Astrocyte (in vitro differentiated cells and primary cell): ENCODE results near the gene JPH3. TPM values are rescaled to one million over a fixed set of nuclear protein-coding genes. Genes with fewer than 3 reads are reported as not detected.
A peak's percentile ranks its signal among the peaks of the same experiment; 100 is the strongest.

ENCODE experiments used
- DNase-seq: peaks from one replicate; pipeline ENCODE4 v3.0.0-alpha.2; 2010; ENCODE audit warnings: low read depth
- FAIRE-seq: peaks from 2 replicates; lab custom pipeline; 2011; peaks lifted over from hg19 to GRCh38; lab: Jason Lieb, UNC
- H2AFZ ChIP-seq: 2 replicates; pipeline ENCODE4 v1.6.0; 2012; ENCODE audit warnings: low read depth, low read length, inconsistent platforms
- H3K27ac ChIP-seq: 2 replicates; pipeline ENCODE4 v1.5.1; 2011; ENCODE audit warnings: low read depth, low read length, inconsistent platforms
- H3K27me3 ChIP-seq: 2 replicates; pipeline ENCODE4 v1.6.0; 2011; ENCODE audit warnings: low read length, inconsistent platforms; ENCODE audit not compliant: insufficient read depth
- H3K36me3 ChIP-seq: 2 replicates; pipeline ENCODE4 v1.5.1; 2011; ENCODE audit warnings: low read length, inconsistent platforms; ENCODE audit not compliant: insufficient read depth
- H3K4me1 ChIP-seq: 2 replicates; pipeline ENCODE4 v1.5.1; 2011; ENCODE audit warnings: low read length, inconsistent platforms; ENCODE audit not compliant: insufficient read depth
- H3K4me2 ChIP-seq: 2 replicates; pipeline ENCODE4 v1.6.0; 2012; ENCODE audit warnings: low read length, inconsistent platforms
- H3K4me3 ChIP-seq: 2 replicates; pipeline ENCODE4 v1.5.1; 2011; ENCODE audit warnings: low read depth, mild to moderate bottlenecking, low read length, inconsistent platforms; ENCODE audit not compliant: insufficient read depth
- H3K79me2 ChIP-seq: 2 replicates; pipeline ENCODE4 v1.6.0; 2012; ENCODE audit warnings: mild to moderate bottlenecking, low read length, inconsistent platforms; ENCODE audit not compliant: insufficient read depth
- H3K9ac ChIP-seq: 2 replicates; pipeline ENCODE4 v1.6.0; 2012; ENCODE audit warnings: mild to moderate bottlenecking, low read length, inconsistent platforms
- H3K9me3 ChIP-seq: 2 replicates; pipeline ENCODE4 v1.5.1; 2012; ENCODE audit warnings: low read depth, mild to moderate bottlenecking, low read length, inconsistent platforms; ENCODE audit not compliant: insufficient read depth
- H4K20me1 ChIP-seq: 2 replicates; pipeline ENCODE4 v1.6.0; 2012; ENCODE audit warnings: low read length, inconsistent platforms; ENCODE audit not compliant: insufficient read depth
- H3K27ac Mint-ChIP-seq: one replicate; pipeline ENCODE4 v1.8.0; 2021; ENCODE audit warnings: mild to moderate bottlenecking, mixed read lengths; ENCODE audit not compliant: unreplicated experiment
- H3K27me3 Mint-ChIP-seq: one replicate; pipeline ENCODE4 v1.8.0; 2021; ENCODE audit warnings: low read depth, mixed read lengths; ENCODE audit not compliant: unreplicated experiment
- H3K36me3 Mint-ChIP-seq: one replicate; pipeline ENCODE4 v1.8.0; 2021; ENCODE audit warnings: low read depth, mixed read lengths; ENCODE audit not compliant: unreplicated experiment
- H3K4me1 Mint-ChIP-seq: one replicate; pipeline ENCODE4 v1.8.0; 2021; ENCODE audit warnings: low read depth, mixed read lengths; ENCODE audit not compliant: unreplicated experiment
- H3K4me3 Mint-ChIP-seq: one replicate; pipeline ENCODE4 v1.8.0; 2021; ENCODE audit warnings: mild to moderate bottlenecking, moderate library complexity, mixed read lengths; ENCODE audit not compliant: unreplicated experiment
- H3K9me3 Mint-ChIP-seq: one replicate; pipeline ENCODE4 v1.8.0; 2021; ENCODE audit warnings: mild to moderate bottlenecking, mixed read lengths; ENCODE audit not compliant: unreplicated experiment
- EZH2 ChIP-seq: IDR thresholded peaks from 2 replicates; pipeline ENCODE4 v1.6.1; 2012; ENCODE audit warnings: mild to moderate bottlenecking, low read length, inconsistent platforms; ENCODE audit not compliant: insufficient read depth
- total RNA-seq: library from RNA; stranded (reverse); gene quantifications from 2 replicates; pipeline ENCODE4 v1.2.1, GENCODE V29; 2021
- TF ChIP-seq, protein P1 (sequence below): IDR thresholded peaks from 2 replicates; pipeline ENCODE4 v1.5.1; 2011; ENCODE audit warnings: low read depth, mild to moderate bottlenecking, inconsistent platforms, low read length, moderate library complexity; ENCODE audit not compliant: insufficient read depth

The JPH3 gene
- total RNA-seq, 1 donor from 2014 or later: 8.6 TPM

DNA sequence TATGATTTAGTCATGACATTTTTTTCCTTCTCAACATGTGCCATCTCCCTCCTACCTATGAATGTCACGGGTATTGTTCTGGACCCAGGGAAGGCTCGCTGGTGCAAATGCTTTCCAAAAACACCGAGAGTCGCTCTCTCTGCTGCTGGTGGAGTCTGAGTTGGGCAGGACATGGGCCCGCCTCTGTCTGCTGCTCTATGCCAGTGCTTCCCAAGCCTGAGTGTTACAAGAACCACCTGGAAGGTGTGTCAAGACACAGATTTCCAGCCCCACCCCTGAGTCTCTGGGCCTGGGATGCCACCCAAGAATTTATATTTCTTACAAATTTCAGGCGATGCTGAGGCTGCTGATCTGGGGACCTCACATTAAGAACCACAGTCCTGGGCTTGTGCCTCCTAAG lies 9.1 kb downstream of the JPH3 start:
- H3K36me3 Mint-ChIP-seq: peaks cover 12% of the 10 kb centered on the region
- Histone ChIP-seq H3K79me2 (no peaks in the 10 kb centered on the region), H2AFZ (no peak overlapping the region), H3K36me3 (no peaks in the 10 kb centered on the region), H3K27ac (no peak overlapping the region), H3K27me3 (peaks cover 24% of the 10 kb centered on the region), H4K20me1 (no peaks in the 10 kb centered on the region), H3K4me2 (no peak overlapping the region), H3K9me3 (no peaks in the 10 kb centered on the region), H3K4me3 (no peak overlapping the region), H3K9ac (no peak overlapping the region), H3K4me1 (no peaks in the 10 kb centered on the region)
- no peaks in the 10 kb centered on the region for H3K4me1 Mint-ChIP-seq
- FAIRE-seq (no peak), DNase-seq (no peak)
- peaks cover 8% of the 10 kb centered on the region for H3K27me3 Mint-ChIP-seq
- no peak overlapping the region for H3K27ac Mint-ChIP-seq
- H3K9me3 Mint-ChIP-seq: no peaks in the 10 kb centered on the region
- no peak overlapping the region for H3K4me3 Mint-ChIP-seq
- TF ChIP-seq, protein P1, sequence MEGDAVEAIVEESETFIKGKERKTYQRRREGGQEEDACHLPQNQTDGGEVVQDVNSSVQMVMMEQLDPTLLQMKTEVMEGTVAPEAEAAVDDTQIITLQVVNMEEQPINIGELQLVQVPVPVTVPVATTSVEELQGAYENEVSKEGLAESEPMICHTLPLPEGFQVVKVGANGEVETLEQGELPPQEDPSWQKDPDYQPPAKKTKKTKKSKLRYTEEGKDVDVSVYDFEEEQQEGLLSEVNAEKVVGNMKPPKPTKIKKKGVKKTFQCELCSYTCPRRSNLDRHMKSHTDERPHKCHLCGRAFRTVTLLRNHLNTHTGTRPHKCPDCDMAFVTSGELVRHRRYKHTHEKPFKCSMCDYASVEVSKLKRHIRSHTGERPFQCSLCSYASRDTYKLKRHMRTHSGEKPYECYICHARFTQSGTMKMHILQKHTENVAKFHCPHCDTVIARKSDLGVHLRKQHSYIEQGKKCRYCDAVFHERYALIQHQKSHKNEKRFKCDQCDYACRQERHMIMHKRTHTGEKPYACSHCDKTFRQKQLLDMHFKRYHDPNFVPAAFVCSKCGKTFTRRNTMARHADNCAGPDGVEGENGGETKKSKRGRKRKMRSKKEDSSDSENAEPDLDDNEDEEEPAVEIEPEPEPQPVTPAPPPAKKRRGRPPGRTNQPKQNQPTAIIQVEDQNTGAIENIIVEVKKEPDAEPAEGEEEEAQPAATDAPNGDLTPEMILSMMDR: no peak
- TF ChIP-seq EZH2: no peak

DNA sequence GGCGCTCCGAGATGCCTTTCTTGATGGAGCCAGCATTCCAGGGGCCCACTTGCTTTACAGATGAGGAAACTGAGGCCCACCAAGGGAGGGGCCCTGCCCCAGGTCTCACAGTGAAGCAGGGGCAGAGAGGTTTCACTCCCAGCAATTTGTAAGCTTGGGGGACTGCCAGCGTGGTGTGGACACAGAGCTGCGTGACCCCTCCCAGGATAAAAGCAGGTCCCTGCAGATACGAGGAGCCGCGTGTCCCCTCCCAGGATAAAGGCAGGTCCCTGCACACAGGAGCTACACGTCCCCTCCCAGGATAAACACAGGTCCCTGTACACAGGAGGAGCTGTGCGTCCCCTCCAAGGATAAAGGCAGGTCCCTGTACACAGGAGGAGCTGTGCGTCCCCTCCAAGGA lies 11.7 kb downstream of the JPH3 start:
- no peak for DNase-seq
- no peak overlapping the region for H3K4me2 ChIP-seq
- Mint-ChIP-seq H3K36me3 (peaks cover 3% of the 10 kb centered on the region), H3K27ac (no peak overlapping the region), H3K4me3 (no peak overlapping the region), H3K4me1 (no peaks in the 10 kb centered on the region), H3K27me3 (no peaks in the 10 kb centered on the region), H3K9me3 (no peaks in the 10 kb centered on the region)
- no peak for FAIRE-seq
- H3K9me3 ChIP-seq: no peaks in the 10 kb centered on the region
- no peak overlapping the region for H3K27ac ChIP-seq
- no peaks in the 10 kb centered on the region for H3K36me3 ChIP-seq
- no peaks in the 10 kb centered on the region for H3K79me2 ChIP-seq
- TF ChIP-seq EZH2: no peak
- TF ChIP-seq, protein P1: no peak
- H3K9ac ChIP-seq: no peak overlapping the region
- H3K4me1 ChIP-seq: no peaks in the 10 kb centered on the region
- peaks cover 15% of the 10 kb centered on the region for H3K27me3 ChIP-seq
- no peaks in the 10 kb centered on the region for H4K20me1 ChIP-seq
- no peak overlapping the region for H2AFZ ChIP-seq
- H3K4me3 ChIP-seq: no peak overlapping the region

DNA sequence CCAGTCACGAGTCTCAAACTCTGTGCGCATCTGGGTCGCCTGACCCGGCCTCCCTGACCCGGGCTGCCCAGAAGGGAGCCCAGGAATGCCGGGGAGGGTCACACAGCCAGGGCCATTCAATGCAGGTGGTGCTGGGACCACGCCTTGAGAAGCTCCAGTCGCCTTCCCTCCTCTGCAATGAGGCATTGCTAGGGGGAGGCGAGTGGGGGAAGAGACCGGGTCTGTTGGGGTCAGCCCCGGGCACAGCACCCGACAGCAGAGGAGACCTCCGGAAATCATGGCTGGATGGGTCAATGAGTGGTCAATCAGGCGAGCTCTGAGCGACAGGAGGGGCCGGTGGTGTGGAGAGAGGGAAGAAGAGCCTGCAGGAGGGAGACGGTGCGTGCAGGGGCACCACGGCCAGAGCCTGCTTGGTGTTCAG lies 13.3 kb downstream of the JPH3 start:
- no peak for FAIRE-seq
- Mint-ChIP-seq H3K36me3 (peaks cover 3% of the 10 kb centered on the region), H3K27me3 (no peaks in the 10 kb centered on the region), H3K4me1 (no peaks in the 10 kb centered on the region), H3K9me3 (no peaks in the 10 kb centered on the region), H3K27ac (peak overlapping the region; percentile 26), H3K4me3 (no peak overlapping the region)
- no peaks in the 10 kb centered on the region for H4K20me1 ChIP-seq
- H3K4me3 ChIP-seq: no peak overlapping the region
- H3K27ac ChIP-seq: no peak overlapping the region
- no peak for DNase-seq
- H2AFZ ChIP-seq: no peak overlapping the region
- no peak overlapping the region for H3K9ac ChIP-seq
- TF ChIP-seq, protein P1: no peak
- no peak for TF ChIP-seq EZH2
- peaks cover 15% of the 10 kb centered on the region for H3K27me3 ChIP-seq
- no peaks in the 10 kb centered on the region for H3K9me3 ChIP-seq
- no peaks in the 10 kb centered on the region for H3K79me2 ChIP-seq
- no peak overlapping the region for H3K4me2 ChIP-seq
- no peaks in the 10 kb centered on the region for H3K36me3 ChIP-seq
- no peaks in the 10 kb centered on the region for H3K4me1 ChIP-seq
